DMS53 treated with DMSO at 0.1 percent for 48 hours (cell line): ENCODE data around the gene ABCC8.

Experiments used
- DNase-seq: peaks from one replicate; lab custom pipeline; 2025; ENCODE audit not compliant: unreplicated experiment; lab: John Stamatoyannopoulos, UW

The ABCC8 gene

DNA sequence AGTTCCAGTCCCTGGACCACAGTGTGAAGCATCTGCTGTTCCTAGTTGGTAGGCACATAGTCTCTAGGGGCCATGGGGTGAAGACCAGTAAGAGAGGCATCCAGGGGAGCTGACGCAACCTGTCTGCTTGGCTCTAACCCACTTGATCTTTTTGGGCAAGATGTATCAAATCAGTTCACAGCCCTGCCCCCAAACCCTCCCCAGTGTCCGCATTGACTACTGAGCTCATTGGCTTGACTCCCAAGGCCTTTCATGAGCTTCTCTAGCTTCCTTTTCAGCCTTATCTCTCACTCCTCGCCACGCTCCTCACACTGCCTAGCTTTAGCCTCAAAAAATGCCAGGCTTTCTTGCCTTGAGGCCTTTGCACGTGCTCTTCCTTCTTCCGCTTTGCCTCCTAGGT is 29.7 kb upstream of the ABCC8 start:
- DNase-seq, result no peak

DNA sequence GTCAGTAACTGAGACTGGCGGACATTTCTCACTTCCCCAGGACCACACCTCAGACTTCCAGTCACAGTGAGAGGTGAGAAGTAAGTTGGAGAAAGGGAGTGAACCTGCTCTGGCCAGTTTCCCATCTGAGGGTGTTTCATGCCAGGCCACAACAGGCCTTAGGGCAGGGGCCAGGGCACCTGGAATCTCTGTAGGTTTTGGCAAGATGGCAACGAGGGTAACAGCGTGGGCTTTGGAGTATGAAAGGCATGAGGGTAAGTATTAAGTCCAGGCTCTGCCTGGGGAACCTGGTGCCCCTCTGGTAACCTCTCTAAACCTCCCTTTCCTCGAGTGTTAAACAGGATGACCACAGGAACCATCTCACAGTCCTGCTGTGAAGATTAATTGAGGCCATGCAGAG is 28.5 kb upstream of the ABCC8 start:
- DNase-seq, result no peak

DNA sequence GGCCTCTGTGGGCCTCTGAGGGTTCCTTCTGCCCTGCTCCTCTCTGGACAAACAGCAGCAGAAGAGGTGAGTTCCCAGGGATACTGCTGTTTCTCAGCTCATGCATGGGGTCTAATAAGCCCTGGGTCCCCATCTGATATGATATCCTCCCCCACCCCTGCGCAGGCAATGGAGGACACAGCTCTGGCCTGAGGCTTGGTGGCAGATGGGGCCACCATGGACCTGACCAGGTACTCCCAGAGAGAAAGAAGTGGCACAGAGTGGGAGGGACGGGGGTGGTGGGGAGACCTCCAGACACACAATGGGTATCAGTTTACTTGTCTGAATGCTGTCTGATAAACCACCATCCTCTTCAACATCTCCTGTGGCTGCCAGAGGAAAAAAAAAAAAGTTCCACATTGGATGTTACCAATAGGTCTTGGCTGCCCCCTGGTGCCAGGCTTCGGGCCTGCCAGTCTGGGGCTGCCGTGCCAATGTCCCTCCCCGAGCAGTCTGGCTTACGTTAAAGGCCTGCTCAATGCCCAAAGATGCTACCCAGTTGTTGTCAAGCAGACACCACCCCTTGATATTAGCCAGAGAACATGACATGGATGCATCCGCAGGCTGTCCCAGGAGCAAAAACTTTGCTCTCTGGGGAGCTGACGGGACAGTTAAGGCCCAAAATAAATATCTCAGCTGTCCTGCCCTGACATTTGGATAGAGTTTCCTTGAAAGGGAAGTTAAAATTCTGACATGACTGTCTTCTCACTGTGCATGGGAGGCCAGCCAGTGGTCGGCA is 27.9 kb upstream of the ABCC8 start:
- DNase-seq, result peak; percentile 75

DNA sequence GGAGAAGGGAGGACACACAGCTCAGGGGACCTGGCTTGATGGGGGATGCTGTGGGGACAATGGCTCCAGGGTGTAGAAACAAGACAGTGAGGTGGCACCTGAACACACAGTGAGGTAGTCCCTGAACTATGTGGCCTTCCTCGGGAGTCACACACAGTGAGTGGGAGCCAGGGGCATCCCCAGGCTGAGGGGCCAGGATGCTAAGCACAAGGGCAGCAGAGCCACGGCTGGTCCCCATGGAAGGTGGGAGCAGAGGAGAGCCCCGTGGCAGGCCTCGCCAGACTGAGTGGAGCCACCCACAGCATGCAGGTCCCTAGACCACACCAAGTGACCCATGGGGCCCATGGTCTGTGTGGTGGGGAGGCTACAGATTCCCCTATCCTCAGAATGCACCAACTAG is 26.0 kb upstream of the ABCC8 start:
- no peak for DNase-seq

DNA sequence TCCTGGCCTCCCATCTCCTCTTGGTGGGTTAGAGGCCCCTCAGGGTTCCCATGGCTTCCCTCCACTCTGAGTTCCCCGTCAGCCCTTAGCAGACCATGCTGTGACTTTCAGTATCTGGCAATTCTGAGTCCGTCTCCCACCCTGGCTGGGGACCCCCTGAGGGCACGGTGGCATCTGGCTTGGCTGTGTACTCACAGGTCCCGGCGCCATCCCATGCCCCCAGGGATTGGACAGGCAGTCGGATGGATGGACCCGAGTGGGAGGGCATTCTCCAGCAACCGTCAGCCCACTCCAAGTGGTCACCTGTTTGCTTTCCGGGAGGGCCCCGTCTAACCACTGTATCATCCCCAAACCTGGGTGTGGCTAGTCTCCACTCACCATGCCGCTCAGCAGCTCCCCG is 24.0 kb upstream of the ABCC8 start:
- DNase-seq, result no peak

DNA sequence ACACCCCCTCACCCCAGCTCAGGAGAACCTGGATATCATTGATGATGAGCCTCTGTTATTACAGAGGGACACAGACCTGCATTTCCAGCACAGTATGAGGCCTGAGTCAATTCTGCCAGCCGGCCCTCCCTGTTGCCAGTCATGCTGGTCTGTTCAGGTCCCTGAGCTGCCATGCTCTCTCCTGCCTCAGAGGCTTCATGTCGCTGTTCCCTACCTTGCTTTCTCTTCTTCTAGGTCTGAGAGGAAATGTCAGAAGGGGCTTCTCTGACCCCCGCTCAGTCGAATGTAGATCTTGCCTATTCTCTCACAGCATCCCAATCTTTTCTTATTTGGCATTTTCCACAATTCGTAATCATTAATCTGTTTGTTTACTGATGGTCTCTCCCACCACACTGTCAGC is 21.8 kb upstream of the ABCC8 start:
- no peak for DNase-seq

DNA sequence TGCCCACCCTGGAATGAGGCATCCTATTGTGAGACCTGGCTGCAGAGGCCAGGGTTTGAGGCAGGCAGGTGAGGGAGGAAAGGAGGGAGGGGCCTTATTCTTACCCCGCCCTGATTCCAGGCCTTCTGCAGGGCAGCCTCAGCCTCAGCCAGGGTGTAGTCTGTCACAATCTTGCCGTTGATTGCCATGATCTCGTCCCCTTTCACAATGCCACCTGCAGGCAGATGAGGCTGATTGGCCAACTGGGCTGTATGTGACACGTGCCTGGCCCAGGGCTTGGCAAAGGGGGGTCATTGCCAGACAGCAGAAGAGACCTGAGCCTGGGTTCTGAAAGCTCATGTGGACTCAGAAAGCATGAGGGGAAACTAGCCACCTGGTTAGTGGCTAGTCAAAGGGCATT is 21.4 kb upstream of the ABCC8 start:
- peak; percentile 49 for DNase-seq

DNA sequence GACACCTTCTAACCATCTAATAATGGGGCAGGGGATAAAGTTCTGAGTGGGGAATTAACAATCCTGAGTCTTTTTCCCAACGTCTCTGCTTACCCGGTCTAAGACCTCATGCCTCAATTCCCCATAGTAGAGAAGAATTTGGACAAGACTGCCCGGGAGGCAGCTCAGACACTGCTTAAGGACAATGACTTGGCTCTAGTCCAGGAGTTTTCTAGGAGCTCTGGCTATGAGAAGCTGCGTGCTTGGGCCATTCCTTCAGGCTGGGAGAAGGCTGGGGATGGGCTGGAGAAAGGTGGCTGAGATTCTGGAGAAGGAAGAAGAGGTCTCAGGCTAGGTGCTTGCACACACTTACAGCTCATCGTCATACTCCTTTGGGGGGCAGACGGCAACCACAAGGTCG is 19.8 kb upstream of the ABCC8 start:
- no peak for DNase-seq

DNA sequence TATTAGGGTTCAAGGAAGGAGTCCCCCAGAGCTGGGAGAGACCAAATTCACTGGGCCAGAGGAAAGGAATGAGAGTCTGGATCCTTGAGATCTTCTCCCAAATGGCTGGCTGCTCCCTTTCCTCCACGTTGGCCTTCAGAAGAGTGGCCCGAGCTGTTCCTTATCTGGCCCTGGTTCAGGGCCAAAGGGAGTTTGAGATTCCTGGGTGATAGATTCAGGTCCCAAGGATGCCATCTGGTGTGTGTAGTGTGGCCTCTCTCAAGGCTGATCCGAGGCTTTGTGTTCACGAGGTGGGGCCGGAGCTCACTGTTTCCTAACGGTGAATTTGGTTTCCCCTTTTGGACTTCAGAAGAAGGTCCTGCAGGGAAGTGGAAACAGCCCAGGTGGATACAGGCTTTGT is 17.4 kb upstream of the ABCC8 start:
- DNase-seq, result no peak

DNA sequence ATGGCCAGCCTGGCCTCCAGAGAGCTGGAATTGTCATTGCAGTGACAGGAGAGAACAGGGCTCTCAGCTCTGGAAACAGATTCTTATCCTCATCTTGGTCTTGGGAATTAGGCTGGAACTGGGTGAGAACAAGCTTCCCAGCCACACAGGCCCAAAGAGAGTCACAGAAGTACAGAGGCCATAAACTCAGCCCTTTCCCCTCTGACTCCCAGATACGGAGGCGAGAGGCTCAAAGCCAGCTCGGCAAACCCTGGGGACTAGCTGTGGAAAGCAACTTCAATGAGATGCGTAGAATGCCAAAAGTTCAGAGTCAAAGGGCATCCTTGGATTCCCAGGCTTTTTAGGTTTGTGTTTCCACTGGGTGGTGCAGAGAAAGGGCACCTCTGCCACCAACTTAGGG is 14.3 kb upstream of the ABCC8 start:
- DNase-seq, result no peak

DNA sequence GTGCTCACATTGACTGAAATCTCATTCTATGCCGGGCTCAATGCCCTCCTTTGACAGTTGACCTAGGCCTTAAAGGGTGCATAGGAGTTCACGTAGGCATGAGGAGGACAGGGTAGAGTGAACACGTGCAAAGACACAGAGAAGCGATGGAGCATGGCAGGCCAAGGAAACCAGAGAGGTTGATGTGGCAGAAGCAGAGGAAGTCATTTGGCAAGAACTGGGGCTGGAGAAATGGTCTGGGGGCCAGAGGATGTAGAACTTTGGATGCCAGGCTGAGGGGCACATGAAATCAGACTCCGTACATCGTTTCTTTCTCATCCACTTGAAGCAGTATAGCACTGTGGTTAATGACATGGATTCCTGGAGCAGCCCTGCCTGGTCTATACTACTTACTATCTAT is 13.6 kb upstream of the ABCC8 start:
- DNase-seq, result no peak

DNA sequence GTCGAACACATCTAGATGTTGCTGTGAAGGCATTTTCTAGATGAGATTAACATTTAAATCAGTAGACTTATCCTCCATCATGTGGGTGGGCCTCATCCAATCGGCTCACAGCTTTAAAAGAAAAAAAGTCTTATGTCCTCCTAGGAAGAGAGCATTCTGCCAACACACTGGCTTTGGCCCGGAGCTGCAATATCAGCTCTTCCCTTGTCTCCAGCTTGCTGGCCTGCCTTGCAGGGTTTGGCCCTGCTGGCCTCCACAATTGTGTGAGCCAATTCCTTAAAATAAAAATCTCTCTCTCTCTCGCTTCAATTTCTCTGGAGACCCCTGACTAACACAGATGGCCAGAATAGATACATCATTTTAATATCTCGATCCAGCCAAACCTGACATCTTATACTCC is 13.1 kb upstream of the ABCC8 start:
- no peak for DNase-seq

DNA sequence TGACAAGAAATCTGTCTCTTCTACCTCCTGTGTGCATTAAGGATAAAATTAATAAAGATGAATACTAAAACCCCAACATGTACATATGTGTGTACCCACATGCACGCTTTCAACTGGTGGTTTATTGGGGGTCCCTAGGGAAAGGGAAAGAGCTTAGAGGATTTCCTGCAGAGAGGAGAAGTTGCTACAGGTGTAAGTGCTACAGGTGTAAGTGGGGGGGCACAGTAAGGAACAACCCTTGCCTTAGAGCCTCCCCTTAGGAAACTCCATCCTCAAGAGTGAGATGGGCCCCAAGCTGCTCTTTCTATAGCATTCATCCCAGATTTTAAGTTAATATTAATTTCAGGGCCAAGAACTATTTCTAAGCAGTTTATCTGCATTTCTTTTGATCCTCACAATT is 11.9 kb upstream of the ABCC8 start:
- DNase-seq, result no peak

DNA sequence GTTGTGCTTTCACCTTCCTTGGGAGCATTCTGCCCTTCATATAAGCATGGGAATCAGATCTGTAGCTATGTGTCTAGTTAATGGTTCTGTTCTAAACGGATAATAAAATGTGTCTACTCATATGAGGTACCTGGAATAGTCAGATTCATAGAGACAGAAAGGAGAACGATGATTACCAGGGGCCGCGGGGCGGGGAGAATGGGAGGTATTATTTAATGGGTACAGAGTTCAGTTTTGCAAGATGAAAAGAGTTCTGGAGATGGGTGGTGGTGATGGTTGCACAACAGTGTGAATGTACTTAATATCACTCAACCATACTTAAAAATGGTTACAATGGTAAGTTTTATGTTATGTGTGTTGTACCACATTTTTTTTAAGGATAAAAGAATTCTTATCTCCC is 10.0 kb upstream of the ABCC8 start:
- DNase-seq, result no peak

DNA sequence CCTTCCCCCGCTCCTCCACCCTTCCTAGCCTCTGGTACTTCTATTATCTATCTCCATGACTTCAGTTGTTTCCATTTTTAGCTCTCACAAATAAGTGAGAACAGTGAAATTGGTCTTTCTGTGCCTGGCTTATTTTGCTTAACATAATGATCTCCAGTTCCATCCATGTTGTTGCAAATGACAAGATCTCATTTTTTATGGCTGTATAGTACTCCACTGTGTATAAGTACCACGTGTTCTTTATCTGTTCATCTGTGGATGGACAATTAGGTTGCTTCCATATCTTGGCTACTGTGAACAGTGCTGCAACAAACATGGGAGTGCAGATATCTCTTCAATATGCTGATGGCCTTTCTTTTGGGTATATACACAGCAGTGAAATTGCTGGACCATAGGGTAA is 6.9 kb upstream of the ABCC8 start:
- no peak for DNase-seq

DNA sequence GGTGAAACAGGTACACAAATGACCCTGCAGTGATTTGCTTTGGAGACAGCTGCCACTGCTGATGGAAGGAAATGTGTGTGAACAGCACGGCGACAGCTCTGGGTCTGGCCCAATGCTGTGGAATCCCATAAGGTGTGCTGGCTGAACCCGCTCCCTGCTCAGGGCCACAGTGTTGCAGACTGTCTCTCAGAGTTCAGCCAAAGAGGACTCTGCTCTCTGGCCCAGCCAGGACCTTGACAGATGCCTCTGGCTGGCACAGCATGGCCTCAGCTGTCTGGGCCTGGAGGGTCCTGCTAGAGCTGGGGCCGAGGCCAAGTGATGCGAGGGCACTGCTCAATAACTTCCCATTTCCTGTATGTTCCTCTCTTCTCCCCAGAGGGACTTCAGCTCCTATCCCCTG is 5.3 kb upstream of the ABCC8 start:
- no peak for DNase-seq

DNA sequence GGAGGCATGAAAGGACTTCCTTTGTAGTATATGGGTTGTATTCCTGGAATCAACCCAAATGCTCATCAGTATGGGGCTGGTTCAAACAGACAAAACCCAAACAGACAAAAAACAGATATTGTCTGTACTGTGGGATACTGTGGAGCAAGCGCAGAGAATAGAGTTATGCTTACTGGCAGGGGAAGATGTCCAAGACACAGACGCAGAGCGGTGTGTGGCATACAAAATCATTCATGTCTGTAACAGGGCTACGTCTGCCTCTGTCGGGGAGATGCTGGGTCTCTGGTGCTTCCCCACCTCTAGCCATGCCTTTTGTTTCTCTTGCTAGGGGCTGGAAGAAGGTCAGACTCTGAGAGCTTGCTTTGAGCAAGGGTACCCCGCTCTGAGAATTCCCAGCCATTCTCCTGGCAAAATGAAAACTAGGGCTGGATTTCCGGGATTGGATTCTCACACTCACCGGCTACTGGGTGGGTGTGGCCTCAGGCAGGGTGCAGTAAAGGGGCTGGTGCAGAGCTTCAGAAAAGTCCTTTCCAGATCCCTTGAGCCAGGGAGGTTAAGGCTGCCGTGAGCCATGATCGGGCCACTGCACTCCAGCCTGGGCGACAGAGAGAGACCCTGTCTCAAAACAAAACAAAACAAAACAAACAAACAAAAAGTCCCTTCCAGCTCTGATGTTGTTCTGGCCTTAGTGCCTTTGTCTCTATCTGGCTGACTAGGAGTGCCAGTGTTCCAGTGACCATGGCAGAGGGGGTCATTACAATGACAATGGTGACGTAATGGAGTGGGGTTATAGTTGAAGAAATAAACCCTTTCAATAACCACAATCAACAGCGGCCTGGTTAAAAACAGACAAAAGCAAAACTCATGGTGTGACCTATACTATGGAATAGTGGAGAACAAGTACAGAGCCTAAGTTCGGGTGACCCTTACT is 2.9 kb upstream of the ABCC8 start:
- DNase-seq, result peak; percentile 20

DNA sequence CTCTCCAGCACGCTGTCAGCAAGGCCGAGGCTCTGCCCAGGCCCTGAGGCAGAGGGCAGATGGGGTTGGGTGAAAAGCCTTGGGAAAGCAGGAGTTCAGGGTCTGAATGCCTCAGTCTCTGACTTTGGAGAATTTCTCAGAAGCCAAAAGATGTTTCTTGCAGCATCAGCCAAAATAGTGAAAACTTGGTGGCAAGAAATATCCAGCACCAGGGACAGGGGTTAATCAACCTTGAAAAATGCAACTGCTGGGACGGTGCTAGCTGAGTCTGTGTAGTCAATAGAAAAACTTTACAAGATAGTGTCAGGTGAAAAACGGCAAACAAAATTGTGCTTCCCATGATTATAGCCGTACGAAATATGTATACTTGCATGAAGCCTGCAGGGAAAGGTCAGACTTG is 1.4 kb upstream of the ABCC8 start:
- DNase-seq, result no peak

DNA sequence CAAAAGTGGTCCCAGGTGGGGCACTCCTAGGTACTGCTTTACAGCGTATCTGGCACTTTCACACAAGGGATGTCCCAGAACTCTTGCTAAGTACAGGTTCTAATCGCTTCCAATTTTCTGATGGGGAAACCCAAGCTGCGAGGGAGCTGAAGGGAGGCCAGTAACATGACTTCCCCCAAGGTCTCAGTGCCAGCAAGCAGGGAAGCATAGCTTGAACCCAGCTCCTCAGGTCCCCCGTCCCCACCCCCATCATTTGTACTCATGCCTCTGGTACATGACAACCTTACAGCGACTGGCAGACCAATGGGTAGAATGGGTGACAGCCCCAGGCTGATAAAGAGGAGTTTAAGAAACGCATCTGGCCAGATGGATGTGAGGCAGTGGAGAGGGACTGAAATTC is 716 bp upstream of the ABCC8 start:
- no peak for DNase-seq

DNA sequence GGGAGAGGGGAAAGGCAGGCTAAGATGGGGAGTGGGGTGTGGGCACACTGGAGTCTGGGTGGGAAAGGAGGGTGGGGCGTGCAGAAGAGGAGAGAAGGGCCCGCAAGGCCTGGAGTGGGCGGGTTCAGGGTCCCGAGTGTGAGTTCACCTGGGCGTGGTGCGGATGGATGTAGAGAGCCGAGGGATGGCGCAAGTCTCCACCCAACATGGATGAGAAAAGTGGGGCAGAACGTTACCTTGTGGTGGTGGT is 364 bp upstream of the ABCC8 start:
- no peak for DNase-seq

DNA sequence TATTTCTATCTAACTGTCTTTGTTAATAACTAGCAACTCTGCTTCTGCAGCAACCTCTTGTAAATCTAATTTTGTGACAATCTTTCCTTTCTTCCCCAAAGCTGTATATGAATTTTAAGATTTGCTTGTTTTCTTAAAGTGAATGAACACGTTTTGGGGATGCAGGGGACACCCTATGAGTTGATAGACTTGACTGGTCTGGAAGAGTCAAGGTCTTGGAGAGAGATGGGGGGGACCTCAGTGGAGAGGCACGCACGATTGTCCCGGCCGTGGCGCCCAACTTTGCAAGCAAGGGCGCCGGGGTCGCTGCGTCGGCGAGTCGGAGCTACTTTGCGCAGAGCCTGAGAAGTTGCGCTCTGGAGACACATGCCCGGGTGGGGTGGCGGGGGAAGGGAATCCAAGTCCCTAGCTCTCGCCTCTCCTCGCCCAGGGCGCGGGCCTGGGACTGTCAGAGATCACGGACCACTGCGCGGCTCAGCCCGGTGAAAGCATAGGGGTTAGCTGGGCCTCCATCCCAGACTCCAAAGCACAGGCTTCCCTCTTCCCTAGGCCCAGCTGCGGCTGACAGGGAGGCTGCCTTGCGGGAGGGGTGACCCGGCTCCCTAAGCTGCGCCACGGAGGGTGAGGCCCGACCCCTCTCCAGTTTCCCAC is 854 bp downstream of the ABCC8 start:
- DNase-seq, result no peak

DNA sequence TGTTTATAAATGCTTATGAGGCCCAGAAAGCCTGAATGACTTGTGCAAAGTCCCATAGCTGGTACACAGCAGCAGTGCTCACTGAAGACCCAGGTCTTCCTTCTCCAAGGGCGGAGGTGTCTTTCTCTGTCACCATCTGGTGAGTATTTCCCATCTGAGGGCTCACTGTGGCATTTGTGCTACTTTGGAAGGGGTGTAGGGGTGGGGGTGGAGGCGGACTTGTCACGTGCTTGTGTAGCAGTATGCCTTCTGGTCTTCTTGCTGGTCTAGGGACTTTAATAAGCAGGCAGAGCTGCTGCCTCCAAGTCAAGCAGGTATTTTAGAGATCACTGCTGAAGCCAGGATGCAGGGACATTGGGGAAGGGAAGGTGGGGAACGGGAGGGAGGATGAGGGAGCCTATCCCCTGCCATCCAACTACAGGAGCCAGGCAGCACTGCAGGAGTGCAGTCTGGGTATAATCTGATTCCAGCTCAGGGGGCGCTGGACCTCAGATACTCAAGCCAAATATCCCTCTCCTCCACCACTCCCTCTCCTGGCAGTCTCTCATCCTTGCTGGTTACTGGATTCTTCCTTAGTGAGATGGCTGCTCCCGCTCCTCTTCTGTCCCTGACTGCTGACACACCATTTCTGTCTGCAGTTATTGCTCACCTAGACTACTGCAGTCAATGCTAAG is 3.4 kb downstream of the ABCC8 start:
- no peak for DNase-seq
